CD14-positive monocyte (primary cell): ENCODE results near the gene LLGL2. TPM values are rescaled to one million over a fixed set of nuclear protein-coding genes. Genes with fewer than 3 reads are reported as not detected.

Source experiments
- DNase-seq, 3 donors: peaks; one replicate each; pipeline ENCODE4 v3.0.0-alpha.2; 2011 to 2022
- H2AFZ ChIP-seq: 2 replicates; pipeline ENCODE4 v1.6.0; 2012; ENCODE audit warnings: mild to moderate bottlenecking, low read depth, low read length, inconsistent platforms; ENCODE audit not compliant: insufficient read depth, poor library complexity, severe bottlenecking
- H3K27ac ChIP-seq, 2 donors: 1 replicate in 1 of 2; 2 replicates in 1 of 2; pipeline ENCODE4 v1.5.1; 2012 to 2013; ENCODE audit warnings: low read length in 2 of 2, control low read depth in 1 of 2, inconsistent platforms in 1 of 2, low read depth in 1 of 2, mild to moderate bottlenecking in 1 of 2
- H3K27me3 ChIP-seq, 2 donors: one replicate each; pipeline versions ENCODE4 v1.6.0 to v1.6.1; 2011 to 2013; ENCODE audit warnings: low read length in 2 of 2; ENCODE audit not compliant: control insufficient read depth in 2 of 2, insufficient read depth in 2 of 2
- H3K36me3 ChIP-seq, 2 donors: replicated peaks in 1 of 2; 1 replicate in 1 of 2; 2 replicates in 1 of 2; pipeline versions ENCODE4 v1.5.1 to v1.6.1; 2012 to 2013; ENCODE audit warnings: low read length in 2 of 2, control low read depth in 1 of 2, inconsistent platforms in 1 of 2, mild to moderate bottlenecking in 1 of 2; ENCODE audit not compliant: insufficient read depth in 2 of 2, control insufficient read depth in 1 of 2
- H3K4me1 ChIP-seq, 2 donors: 1 replicate in 1 of 2; 2 replicates in 1 of 2; pipeline versions ENCODE4 v1.5.1 to v1.6.1; 2012 to 2013; ENCODE audit warnings: low read length in 2 of 2, control low read depth in 1 of 2, inconsistent platforms in 1 of 2, mild to moderate bottlenecking in 1 of 2, moderate library complexity in 1 of 2; ENCODE audit not compliant: insufficient read depth in 2 of 2, control insufficient read depth in 1 of 2
- H3K4me2 ChIP-seq: replicated peaks from 2 replicates; pipeline ENCODE3; 2012; ENCODE audit warnings: low read length, moderate library complexity, mild to moderate bottlenecking; ENCODE audit not compliant: poor library complexity, severe bottlenecking; ENCODE audit errors: extremely low read depth
- H3K4me3 ChIP-seq, 3 experiments: fragments of 200-600 bp in 1 of 3; sonication (generic) in 1 of 3; replicated peaks in 1 of 3; 1 replicate in 2 of 3; 2 replicates in 1 of 3; pipeline ENCODE4 v1.5.1; 2011 to 2013; ENCODE audit warnings: low read length in 3 of 3, mild to moderate bottlenecking in 3 of 3, control low read depth in 2 of 3, low read depth in 2 of 3, inconsistent platforms in 1 of 3, moderate library complexity in 1 of 3
- H3K79me2 ChIP-seq: 2 replicates; pipeline ENCODE4 v1.6.0; 2012; ENCODE audit warnings: mild to moderate bottlenecking, control low read depth, inconsistent platforms, low read length, moderate library complexity; ENCODE audit not compliant: insufficient read depth
- H3K9ac ChIP-seq: 2 replicates; pipeline ENCODE4 v1.6.0; 2017; ENCODE audit warnings: low read length, mild to moderate bottlenecking; ENCODE audit not compliant: insufficient read depth, poor library complexity, severe bottlenecking
- H3K9me3 ChIP-seq, 2 donors: replicated peaks in 1 of 2; 1 replicate in 1 of 2; 2 replicates in 1 of 2; pipeline versions ENCODE4 v1.5.1 to v1.6.1; 2012 to 2013; ENCODE audit warnings: low read length in 2 of 2, control low read depth in 1 of 2; ENCODE audit not compliant: control insufficient read depth in 1 of 2, insufficient read depth in 1 of 2
- H4K20me1 ChIP-seq: 2 replicates; pipeline ENCODE4 v1.6.0; 2012; ENCODE audit warnings: mild to moderate bottlenecking, low read length, control low read depth, moderate library complexity; ENCODE audit not compliant: insufficient read depth
- H3K27ac Mint-ChIP-seq, 7 donors: one replicate each; pipeline ENCODE4 v1.8.0; 2020; ENCODE audit warnings: mild to moderate bottlenecking in 7 of 7, mixed read lengths in 7 of 7, moderate library complexity in 6 of 7, inconsistent platforms in 2 of 7
- H3K27me3 Mint-ChIP-seq, 3 donors: one replicate each; pipeline ENCODE4 v1.8.0; 2021 to 2022; ENCODE audit warnings: low read depth in 3 of 3, mild to moderate bottlenecking in 3 of 3, mixed read lengths in 3 of 3, moderate library complexity in 3 of 3, inconsistent platforms in 1 of 3
- H3K36me3 Mint-ChIP-seq, 2 donors: one replicate each; pipeline ENCODE4 v1.8.0; 2020; ENCODE audit warnings: mixed read lengths in 2 of 2, inconsistent platforms in 1 of 2, mild to moderate bottlenecking in 1 of 2
- H3K4me1 Mint-ChIP-seq: one replicate; pipeline ENCODE4 v1.8.0; 2020; ENCODE audit warnings: mild to moderate bottlenecking, mixed read lengths
- H3K4me3 Mint-ChIP-seq, 2 donors: one replicate each; pipeline ENCODE4 v1.8.0; 2020; ENCODE audit warnings: mild to moderate bottlenecking in 2 of 2, mixed read lengths in 2 of 2, moderate library complexity in 1 of 2
- H3K9me3 Mint-ChIP-seq, 7 donors: one replicate each; pipeline ENCODE4 v1.8.0; 2020 to 2022; ENCODE audit warnings: mixed read lengths in 7 of 7, mild to moderate bottlenecking in 6 of 7, moderate library complexity in 6 of 7, inconsistent platforms in 2 of 7
- WGBS: methylation state at CpG from one replicate; pipeline ENCODE4 v1.1.5; 2013; ENCODE audit warnings: missing lambda C conversion rate; ENCODE audit not compliant: insufficient coverage; 5-methylcytosine and 5-hydroxymethylcytosine counted together
- intact Hi-C, 2 donors: fragments of 100-400 bp; cut with micrococcal nuclease; formaldehyde crosslinking; loops; one replicate each; pipeline versions ENCODE4 v1.15.0 to v1.15.1; 2023
- polyA plus RNA-seq, 3 donors: library from polyadenylated mRNA; depleted of rRNA in 1 of 3; unstranded in 2 of 3; stranded (reverse) in 1 of 3; fragments of 300-500 nt in 2 of 3; fragments of >200 nt in 1 of 3; fragmentation: Illumina TruSeq in 2 of 3; gene quantifications; 1 replicate in 2 of 3; 2 replicates in 1 of 3; pipeline ENCODE4 v1.2.3, GENCODE V29; 2012 to 2021
- TF ChIP-seq, protein P1 (sequence below): fragments of 200-600 bp; IDR thresholded peaks from one replicate; pipeline ENCODE4 v1.8.0; 2022; ENCODE audit warnings: antibody characterized with exemption, mild to moderate bottlenecking

LLGL2 gene
- polyA plus RNA-seq, 3 donors: 4.8 to 7.5 (median 5.5) TPM

DNA sequence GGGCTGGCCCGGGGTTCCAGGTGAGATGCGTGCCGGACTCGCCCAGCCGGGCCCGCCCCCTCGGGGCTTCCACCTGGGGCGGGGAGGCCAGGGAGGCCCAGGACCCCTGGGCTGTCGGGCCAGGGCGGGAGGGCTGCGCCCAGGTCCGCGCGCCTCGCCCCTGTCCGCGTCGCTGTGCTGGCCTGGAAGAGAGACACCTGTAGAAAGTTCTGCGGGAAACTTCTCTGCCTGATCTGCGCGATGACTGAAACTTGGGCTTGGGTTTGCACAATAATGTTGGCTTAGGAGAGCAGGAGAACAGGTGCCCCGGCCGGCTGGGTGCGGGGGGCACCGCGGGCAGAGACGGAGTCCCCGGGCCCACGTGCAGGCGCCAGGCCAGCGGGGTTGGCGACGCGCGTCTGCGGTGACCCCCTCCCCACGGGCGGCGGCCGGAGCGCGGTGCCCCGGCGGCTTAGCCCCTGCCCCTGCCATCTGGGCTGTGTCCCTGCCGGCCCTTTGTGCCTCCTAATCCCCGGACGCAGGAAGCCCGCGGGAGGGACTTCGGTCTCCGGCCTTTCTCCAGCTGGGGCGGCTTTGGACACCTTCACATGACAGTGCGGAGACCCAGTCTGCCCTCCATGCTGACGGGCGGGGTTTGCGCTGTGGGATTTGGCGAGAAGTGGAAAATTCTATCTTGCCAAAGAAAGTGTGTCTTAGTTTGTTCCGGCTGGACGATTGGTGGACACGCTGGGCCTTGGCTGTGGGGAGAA, 483 bp downstream of the LLGL2 start:
- Mint-ChIP-seq H3K36me3 (peaks cover 8 to 10% of the 10 kb centered on the region in 2 donors), H3K9me3 (peaks cover 0 to 6% (median 0%) of the 10 kb centered on the region in 7 donors), H3K4me3 (peak overlapping the region; percentile 66 to 86), H3K27ac (peak overlapping the region in 1 of 7 donors; percentile 25), H3K4me1 (peaks cover 17% of the 10 kb centered on the region), H3K27me3 (peaks cover 14 to 25% (median 20%) of the 10 kb centered on the region in 3 donors)
- TF ChIP-seq, protein P1, sequence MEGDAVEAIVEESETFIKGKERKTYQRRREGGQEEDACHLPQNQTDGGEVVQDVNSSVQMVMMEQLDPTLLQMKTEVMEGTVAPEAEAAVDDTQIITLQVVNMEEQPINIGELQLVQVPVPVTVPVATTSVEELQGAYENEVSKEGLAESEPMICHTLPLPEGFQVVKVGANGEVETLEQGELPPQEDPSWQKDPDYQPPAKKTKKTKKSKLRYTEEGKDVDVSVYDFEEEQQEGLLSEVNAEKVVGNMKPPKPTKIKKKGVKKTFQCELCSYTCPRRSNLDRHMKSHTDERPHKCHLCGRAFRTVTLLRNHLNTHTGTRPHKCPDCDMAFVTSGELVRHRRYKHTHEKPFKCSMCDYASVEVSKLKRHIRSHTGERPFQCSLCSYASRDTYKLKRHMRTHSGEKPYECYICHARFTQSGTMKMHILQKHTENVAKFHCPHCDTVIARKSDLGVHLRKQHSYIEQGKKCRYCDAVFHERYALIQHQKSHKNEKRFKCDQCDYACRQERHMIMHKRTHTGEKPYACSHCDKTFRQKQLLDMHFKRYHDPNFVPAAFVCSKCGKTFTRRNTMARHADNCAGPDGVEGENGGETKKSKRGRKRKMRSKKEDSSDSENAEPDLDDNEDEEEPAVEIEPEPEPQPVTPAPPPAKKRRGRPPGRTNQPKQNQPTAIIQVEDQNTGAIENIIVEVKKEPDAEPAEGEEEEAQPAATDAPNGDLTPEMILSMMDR: no peak
- Histone ChIP-seq H3K27me3 (peaks cover 5 to 18% of the 10 kb centered on the region in 2 donors), H3K9me3 (no peaks in the 10 kb centered on the region), H3K27ac (no peak overlapping the region), H2AFZ (peak overlapping the region; percentile 76), H3K79me2 (no peaks in the 10 kb centered on the region), H4K20me1 (no peaks in the 10 kb centered on the region), H3K9ac (no peak overlapping the region), H3K36me3 (no peaks in the 10 kb centered on the region), H3K4me1 (peaks cover 16 to 22% of the 10 kb centered on the region in 2 donors), H3K4me2 (peak overlapping the region; percentile 99), H3K4me3 (peak overlapping the region; percentile 28 to 88 (median 29))
- 4% methylated on average over 60 of the region's 60 CpGs for WGBS
- DNase-seq: no peak
- intact Hi-C loops: no loop called here

DNA sequence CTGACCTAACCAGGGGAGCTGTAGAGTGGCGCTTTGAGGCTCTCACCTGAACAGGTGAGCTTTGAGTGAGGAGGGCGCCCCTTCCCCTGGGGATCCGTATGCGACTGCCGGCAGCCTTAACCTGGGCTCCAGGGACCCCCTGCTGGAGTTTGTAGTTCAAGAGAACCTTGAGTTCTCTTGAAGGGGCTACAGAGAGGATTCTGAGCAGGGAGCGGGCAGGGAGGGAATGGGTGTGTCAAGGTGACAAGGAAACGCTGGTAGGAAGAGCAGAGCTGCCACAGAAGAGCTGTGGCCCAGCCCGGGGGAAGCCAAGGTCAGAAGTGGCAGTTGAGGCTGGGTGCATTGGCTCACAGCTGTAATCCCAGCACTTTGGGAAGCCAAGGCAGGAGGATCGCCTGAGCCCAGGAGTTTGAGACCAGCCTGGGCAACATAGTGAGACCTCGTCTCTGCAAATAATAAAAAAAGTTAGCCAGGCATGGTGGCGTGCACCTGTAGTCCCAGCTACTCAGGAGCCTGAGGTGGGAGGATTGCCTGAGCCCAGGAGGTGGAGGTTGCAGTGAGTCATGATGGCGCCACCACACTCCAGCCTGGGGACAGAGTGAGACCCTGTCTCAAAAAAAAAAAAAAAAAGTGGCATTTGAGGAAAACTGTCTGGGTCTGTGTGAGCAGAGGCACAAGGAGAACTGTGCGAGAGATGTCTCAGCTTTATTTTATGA, 1.2 kb downstream of the LLGL2 start:
- 73% methylated on average over 7 of the region's 13 CpGs for WGBS
- Mint-ChIP-seq H3K9me3 (peaks cover 0 to 6% (median 0%) of the 10 kb centered on the region in 7 donors), H3K36me3 (peaks cover 8 to 10% of the 10 kb centered on the region in 2 donors), H3K4me3 (peak overlapping the region; percentile 66 to 86), H3K27ac (no peak overlapping the region), H3K4me1 (peaks cover 17% of the 10 kb centered on the region), H3K27me3 (peaks cover 14 to 25% (median 20%) of the 10 kb centered on the region in 3 donors)
- Histone ChIP-seq H3K79me2 (no peaks in the 10 kb centered on the region), H3K4me2 (peak overlapping the region; percentile 99), H3K4me1 (peaks cover 16 to 22% of the 10 kb centered on the region in 2 donors), H3K27me3 (peaks cover 5 to 18% of the 10 kb centered on the region in 2 donors), H3K4me3 (peak overlapping the region in 1 of 3 experiments; percentile 88), H4K20me1 (no peaks in the 10 kb centered on the region), H2AFZ (no peak overlapping the region), H3K36me3 (no peaks in the 10 kb centered on the region), H3K9me3 (no peaks in the 10 kb centered on the region), H3K9ac (no peak overlapping the region), H3K27ac (no peak overlapping the region)
- intact Hi-C loops: no loop called here
- no peak for DNase-seq
- TF ChIP-seq, protein P1: no peak
